CD4-positive, alpha-beta T cell treated with Interleukin-10 for 1 hour (primary cell): Measurements from ENCODE around the gene ZNF423.

ENCODE experiments used
- DNase-seq: peaks from one replicate; pipeline ENCODE4 v3.0.0-alpha.2; 2020

The ZNF423 gene

DNA sequence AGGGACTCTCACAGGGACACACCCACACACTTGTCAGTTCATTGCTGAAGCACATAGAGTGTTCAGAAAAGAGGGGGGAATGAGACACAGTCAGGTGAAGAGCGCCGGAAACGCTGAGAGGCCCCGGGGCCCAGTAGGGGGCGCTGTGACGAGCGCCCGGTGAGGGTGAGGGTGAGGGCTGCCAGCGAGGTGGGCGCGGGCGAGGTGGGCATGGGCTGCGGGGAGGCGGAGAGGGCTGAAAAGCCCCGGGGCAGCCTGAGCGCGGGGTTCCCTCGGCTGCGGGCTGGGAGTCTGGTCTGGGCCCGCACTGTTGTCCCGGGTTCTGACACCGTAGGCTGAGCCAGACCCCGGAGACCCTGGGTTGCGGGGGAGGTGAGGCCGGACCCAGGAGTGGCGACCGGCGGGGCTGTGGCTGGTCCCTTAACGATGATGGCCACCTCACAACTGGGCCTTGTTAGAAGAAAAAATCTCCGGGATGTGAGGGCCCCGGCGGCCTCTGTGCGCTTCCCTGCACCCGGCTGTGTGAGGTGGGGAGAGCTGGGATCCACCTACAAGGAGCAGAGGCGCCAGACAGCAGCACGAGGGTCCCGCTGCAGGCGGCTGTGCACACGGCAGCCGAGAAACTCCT lies 390.9 kb downstream of the ZNF423 start:
- DNase-seq, result no peak

DNA sequence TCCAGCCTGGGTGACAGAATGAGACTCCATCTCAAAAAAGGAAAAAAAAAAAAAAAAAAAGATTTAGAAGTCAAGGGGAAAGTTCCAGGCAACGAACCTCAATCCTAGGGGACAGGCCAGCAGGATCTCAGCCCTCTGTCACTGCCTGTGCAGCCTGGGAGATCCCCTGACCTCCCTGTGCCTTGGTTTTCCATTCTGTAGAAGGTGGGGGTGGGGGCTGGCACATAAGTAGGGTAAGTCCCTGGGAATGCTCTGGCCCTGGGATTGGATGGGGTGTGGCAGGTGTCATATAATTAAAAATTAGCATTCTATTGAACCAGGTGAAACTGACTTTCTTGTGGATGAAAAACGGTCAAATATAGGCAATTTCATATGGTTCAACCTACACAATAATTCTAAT lies 391.8 kb downstream of the ZNF423 start:
- DNase-seq, result no peak

DNA sequence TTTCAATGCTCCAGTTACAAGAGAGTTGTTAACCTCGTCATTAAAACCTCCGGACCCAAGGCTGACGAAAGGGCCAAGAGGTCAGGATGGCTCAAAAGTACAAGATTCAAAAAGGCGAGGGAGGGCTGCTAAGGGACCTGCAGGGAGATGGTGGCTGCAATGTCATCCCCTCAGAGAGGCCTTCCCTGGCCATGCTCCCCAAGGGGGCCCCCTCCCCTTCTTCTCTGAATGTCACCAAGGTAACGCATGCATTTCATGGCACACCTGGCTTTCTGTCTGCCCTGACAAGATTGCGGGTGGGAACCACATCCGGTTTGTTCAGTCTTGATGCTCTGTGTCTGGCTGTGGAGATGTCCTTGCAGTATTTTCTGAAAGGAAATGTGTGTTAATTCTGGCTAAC lies 392.4 kb downstream of the ZNF423 start:
- DNase-seq, result peak; percentile 81

DNA sequence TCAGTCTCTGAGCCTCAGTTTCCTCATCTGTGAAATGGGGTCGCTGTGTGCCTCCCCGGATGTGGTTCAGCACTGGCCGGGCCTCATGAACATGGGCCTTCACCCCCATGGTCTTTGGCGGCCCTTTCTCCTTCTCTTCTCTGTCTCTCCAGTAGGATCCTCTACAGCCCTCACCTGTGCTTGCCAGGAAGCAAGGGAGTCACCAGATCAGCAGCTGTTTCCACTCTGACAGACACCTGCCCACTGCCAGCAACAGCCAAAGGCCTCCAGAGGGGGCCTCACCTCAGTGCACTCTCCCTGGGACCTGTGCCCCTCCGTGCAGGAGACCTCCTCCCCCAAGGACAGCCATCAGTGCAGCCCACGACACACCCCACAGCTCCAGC lies 392.9 kb downstream of the ZNF423 start:
- DNase-seq, result no peak

DNA sequence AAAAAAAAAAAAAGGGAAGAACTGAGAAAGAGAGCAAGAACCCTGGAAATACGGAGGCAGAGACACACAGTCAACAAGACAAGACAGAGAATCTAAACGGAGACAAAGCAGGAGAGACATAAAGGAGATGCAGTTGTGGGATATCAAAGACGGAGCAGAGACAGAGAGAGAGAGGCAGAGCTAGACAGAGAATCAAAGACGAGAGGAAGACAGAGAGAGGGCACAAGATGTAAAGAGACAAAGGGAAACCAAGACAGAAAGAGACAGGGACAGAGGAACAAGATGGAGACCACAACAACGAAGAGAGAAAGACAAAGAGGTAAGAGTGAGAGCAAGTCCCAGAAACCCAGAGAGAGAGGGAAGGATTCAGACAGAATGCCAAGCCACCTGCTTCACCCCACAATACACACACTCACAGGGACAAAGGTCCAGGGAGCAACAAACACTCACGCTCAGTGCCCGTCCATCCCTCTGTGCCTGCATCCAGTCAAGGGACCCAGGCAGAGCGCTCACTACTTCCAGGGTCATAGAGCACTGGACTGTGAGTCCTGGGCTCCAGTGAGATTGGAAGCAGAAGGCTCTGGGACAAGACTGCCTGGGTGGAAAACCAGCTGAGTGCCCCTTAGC lies 393.4 kb downstream of the ZNF423 start:
- DNase-seq, result no peak

DNA sequence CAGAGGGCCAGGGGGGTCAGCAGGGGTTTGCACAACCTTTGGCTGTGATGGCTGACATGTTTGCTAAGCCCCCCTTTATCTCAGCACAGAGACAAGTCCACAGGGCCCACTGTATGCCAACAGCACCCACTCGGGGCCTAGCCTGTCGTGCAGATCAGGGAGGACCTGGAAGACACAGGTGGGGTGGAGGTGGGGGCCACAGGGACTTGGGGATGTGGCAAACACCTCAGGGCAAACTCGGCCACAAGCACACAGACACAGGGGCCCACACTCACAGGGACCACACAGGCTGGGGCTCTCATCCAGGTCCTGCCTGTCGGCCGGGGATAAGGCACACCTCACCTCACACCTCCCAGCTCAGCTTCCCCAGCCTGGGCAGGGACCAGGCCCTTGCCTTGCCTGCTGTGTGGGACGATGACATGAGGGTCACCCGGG lies 394.4 kb downstream of the ZNF423 start:
- DNase-seq, result no peak

DNA sequence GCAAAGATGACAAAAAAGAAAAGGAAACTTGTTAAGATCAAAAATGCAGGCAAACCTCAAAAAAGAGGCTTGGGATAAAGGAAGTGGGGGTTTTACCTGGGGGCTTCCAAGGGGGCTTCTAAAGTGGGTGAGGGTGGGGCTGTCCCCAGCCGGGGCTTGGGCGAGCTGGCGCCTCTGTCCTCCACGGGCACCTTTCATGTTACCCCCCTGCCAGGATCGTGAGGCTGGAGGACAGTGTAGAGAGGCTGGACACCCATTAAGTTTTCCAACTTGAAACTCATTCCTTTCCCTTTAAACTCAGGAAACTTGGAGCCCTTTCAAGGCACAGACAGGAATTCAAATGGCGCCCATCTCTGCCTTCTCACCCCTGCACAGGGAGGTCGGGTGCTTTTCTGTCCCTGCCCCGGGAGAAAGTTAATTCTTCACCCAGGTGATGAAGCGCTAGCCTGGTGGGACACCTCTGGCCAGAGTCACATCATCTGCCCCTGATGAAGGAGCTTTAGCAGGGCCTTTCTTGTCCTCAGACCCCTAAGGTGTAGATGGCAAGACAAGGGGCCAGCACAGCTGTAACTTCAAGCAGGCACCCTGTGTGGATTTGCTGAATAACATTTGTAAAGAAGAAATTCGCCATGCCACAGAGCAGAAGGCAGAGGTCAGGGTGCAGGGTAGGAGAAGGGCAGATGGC lies 395.0 kb downstream of the ZNF423 start:
- DNase-seq, result no peak

DNA sequence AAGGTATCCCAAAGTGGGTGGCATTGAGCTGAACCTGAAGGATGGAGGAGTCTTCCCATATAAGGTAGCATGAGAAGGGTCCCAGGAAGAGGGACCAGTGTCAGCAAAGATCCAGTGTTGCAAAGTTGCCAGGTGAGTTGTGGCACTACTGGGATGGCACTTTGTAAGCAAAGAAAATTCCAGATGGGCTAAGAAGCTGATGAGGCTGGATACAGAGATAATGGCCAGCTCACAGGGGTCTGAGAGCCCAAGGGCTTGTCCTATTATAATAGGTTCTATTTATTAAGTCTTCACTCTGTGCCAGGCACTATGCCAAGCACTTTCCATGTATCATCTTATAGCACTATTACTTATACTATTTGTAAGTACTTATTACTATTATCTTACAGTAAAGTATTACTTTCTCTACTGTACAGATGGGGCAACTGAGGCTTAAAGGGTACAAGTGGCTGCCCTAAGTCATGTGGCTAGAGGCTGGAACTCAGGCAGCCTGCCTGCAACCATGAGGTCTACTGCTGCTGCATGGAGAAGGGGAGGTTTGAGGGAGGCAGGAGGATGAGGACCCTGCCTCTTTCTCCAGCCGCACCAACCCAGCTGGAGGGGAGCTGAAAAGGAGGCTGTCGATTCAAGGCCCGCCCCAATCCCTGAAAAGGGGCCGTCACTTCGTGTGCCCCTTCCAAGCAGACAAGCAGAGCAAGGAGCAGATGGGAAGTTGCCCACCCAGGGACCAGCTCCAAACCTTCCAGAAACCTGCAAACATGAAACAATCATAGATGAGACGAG lies 395.8 kb downstream of the ZNF423 start:
- no peak for DNase-seq

DNA sequence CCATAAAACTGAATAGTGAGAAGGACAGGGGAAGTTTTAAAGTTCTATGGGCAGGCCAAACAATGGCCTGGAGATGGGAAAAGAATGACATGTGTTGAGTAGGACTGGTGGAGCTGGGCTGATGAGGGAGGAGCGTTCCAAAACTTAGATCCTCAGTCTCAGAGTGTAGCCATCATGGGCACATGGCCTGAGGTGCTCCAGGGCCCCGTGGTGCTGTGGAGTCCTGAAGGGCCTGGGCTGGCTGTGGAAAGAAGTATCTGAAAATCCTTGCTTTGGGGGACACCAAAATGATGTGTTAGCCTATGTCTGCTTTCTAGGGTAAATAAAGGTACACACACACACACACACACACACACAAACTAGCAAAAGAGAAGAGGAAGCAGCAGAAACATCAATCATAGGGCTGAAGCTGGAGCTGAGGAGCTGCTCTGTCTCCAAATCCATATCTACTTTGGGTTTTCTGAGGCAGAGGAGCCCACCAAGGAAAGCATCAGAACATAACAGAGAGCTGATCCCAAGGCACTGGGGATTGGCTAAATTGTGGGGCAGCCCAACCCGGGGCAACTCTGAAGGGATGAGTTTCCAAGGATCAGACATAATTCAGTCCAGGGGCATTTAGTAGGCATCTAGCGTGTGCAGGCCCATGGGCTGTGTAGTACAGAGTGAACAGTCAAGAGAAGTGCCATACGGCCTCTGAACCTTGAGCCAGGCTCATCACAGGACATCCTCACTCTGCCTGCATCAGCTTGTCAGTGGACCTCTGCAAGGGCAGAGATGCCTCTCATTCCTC lies 397.1 kb downstream of the ZNF423 start:
- no peak for DNase-seq

DNA sequence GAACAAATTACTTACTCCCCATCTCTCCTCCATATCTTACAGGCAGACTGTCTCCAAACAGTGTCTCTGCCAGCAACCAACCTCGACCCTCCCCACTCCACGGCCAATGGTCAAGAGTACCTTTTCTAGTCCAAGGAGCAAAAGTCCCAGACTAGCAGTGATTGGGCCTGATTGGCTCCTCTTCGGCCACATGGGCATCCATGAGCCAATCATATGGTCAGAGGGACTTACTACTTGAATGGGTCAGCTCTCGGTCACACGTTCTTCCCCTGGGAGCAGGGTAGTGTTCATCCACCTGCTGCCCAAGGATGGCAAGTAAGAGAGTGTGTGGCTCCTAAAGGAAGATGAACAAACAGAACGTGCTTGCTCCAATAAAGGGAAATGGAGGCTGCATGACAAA lies 397.7 kb downstream of the ZNF423 start:
- DNase-seq, result no peak

DNA sequence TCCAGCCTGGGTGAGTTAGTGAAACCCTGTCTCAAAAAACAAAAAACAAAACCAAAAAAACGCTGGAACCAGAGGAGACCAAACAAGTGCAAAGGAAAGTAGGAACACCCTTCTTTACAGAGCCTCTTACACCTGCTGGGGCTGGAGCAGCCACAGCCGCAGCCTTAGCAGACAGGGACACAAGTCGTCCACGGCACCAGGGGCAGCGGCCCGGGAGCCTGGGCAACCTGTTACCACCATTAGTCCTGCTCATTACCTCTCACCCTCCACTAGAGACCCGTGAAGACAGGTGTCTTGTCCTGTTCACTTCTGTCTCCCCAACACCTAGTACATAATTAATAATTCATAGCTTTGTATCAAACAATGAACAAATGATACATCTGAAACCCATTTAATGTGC lies 398.7 kb downstream of the ZNF423 start:
- DNase-seq, result no peak

DNA sequence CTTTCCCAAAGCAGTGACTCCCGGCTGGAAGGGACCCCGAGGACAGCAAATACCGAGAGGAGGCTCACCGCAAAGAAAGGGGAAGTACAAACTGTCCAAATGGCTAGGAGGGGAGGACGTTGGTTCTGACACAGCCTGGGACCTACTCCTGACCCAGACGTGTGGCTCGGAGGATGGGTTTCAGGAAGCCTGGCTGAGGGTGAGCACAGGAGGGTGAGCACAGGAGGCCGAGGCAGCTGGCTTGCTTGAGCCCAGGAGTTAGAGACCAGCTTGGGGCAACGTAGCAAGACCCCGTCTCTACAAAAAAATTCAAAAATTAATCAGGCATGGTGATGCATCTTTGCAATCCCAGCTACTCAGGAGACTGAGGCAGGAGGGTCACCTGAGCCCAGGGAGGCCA lies 399.1 kb downstream of the ZNF423 start:
- no peak for DNase-seq

DNA sequence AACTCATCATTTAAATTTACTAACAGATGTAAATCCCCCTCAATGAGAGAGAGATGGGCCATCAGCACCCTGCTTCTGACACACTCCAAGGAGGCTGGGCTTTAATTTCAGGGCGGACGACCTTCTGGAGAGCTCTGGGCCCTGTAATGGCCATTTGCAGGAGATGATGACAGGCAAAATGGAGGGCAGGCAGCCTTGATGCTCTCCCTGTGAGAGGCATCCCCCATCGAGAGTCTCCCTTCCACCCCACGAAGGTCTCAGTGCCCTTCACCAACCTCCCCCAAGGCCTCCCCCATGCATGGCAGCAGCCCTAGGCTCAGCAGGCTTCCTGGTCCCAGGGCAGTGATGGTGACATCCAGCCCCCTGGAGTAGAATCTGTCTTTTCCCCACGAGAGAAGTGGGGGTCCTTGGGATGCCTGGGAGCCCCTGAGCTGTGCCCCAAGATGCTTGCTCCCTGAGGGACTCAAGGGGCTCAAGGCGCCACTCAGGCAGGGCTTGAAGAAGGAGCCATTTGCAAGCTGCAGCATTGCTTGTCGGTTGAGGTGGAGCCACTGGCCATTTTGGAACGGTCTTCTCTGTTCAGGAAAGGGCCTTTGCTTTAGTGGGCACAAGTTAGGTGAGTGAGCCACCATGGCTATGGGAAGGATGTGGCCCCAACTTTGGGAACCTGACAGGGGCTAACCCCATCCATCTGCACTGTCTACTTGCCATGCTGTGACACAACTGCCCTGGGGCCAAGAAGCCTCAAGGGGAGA lies 399.7 kb downstream of the ZNF423 start:
- DNase-seq, result no peak

DNA sequence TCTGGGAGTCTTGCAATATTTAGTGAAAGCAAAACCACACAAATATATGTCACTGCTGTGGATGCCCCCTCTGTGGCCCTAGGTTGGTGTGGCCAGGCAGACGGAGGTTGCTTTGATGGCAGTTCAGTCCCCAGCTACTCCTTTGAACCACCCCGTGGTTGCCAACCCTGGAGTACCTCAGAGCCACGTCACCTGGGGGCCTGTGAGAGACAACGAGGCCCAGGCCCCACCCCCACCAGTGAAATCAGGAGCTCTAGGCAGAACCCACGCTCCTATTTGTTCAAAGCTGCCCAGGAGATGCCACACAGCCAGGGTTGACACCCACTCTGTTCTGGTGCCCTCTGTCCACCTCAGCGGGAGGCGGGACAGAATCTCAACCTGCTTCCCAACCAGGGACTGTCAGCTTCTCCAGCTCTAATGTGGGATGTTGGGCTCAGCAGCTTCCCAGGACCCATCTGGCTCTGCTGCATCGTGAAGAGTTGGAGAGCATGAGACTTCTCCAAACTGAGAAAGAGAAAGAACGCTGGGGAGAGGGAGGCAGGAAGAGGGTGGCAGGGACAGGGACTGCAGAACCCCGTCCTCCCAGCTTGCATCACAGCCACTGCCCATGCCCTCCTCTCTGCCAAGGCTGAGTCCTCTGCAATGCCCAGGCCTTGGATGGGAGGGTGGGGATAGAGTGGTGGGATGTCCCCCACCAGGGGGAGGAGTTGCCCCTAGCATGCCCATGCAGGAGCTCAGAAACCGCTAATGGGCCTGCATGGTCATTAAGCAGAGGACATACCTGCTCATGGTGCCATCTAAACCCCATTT lies 400.5 kb downstream of the ZNF423 start:
- no peak for DNase-seq

DNA sequence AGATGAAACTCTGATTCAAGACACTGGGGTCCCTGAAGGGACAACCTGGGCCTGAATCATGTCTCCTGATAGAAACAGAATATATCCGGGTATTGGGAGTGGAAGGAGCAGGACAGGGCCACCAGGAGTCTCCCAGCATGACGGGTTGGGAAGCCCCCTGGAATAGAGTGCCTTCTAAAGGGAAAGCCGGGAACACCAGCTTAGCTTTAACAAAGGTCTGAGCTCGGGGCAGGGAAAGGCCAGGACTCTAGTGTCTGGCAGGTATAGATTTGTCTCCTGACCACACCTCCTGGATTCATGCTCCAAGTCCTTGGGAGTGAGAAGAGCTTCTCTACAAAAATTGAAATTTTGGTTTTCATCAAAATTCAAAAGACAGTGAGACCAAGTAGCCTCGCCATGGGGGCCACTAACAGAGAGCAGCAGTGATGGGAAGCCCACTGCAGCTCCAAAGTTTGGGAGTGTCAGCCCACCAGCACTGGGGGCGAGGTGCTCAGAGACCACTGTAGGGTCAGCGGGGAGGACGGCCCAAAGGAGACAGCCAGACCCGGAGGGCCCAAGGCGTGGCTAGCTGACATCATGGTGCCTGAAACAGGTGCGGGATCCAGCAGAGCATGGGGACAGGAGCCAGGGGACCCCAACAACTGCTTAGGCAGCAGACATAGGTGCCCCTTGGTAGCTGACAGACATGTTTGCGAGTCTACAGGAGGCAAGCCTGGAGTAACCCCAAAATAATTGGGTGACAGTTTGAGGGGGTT lies 401.3 kb downstream of the ZNF423 start:
- DNase-seq, result no peak

DNA sequence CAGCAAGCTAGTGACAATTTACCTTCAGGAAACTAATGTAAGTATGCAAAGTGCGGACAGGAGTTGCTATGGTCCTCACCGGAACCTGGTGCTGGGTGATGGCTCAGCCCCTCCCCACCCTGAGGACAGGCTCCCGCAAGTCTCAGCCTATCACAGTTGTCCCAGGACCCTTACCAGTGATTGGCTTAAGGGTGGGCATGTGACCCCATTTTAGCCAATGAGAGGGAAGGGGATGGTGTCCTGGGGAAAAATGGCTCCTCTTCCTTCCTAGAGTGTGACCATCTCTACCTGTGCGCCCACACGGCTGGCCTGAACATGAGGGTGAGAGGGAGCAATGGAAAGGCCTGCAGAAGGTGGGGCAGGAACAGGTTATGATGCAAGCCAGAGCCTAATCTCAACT lies 401.9 kb downstream of the ZNF423 start:
- no peak for DNase-seq

DNA sequence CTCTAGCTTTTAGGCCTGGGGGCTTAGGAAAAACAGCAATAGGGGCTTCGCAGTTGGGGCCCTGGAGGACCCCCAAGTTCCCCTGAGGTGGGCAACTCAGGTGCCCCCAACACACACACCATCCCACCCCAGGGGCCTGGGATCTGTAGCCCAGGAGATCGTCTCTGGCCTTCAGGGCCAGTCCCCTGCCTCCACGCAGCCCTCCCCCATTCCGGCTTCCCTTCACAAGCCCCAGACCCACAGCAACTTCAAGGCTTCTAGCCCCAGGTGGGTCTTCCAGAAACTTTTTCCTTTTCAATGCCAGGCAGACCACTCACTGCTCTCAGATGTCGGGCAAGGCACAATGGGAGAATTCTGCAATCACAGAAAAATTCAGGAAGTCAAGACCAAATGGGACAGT lies 402.9 kb downstream of the ZNF423 start:
- no peak for DNase-seq

DNA sequence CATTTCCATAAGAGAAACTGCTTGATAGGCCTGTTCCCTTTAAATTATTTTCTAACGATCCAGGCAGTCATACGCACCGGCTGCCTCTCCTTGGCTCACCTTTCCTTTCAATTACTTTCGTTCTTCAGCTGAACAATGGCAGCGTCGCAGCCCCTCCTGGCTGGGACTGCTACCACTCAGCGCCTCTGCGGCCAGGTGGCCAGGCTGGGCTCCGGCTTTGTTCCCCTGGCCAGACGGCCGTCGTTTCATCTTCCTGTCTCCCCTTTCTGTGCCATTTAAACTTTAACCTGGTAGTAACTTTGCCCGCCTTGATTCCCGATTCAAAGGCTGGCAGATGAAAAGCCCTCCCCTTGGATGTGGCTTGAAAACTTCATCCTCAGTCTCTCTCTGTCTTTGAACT lies 403.3 kb downstream of the ZNF423 start:
- DNase-seq, result no peak

DNA sequence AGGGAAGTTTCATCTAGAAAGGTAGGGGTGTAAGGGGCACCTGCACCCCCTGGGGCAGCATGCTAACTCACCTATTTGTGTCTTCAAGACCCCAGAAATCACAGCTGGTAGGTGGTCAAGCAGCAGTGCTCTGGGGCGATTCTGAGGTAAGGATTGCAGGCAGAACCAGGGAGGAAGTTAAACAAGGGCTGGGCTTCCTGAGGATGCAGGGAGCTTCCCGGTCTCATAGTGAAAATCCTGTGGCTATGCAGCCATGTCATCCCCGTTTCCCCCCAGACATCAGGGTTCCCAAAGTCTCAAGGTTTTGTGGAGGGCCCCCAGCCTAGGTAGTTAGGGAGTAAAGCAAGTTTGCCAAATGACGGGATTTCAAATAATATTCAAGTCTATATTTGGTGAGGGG lies 403.8 kb downstream of the ZNF423 start:
- no peak for DNase-seq

DNA sequence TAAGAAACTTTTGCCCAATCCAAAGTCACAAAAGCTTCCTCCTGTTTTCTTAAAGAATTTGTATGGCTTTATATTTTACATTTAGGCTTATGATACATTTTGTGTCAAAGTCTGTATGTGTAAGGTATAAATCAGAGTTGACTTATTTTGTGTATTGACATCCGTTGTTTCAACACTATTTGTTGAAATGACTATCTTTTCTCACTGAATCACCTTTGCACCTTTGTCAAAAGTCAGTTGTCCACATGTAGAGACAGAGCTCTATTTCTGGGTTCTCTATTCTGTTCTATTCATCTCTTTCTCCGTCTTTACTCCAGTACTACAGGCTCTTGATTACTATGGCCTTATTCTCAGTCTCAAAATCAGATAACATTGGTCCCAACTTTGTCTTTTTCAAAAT lies 409.1 kb downstream of the ZNF423 start:
- no peak for DNase-seq

DNA sequence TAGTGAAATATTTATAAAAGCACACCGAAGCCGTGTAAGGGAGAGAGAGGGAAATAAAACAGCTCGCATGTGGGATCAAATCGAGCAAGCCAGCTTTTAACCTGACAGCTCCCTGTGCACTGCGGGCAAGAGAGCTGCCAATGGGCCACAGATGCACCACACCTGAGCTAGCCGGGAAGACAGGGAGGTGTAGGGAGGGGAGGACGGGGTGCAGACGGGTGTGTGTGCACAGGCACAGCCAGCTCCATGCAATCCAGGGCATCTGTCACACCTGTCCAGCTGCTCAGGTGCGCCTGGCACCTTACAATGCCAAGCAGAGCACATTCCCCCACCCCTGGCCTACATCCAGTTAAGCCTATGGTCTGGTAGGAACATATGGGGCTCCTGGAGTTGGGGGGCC lies 412.3 kb downstream of the ZNF423 start:
- DNase-seq, result no peak
